SU-DHL-6 (cell line): ENCODE data around the gene LRBA.

Experiments
- EZH2phosphoT487 ChIP-seq: fragments of 200-600 bp; sonication (generic), shearing (Covaris generic); conservative IDR thresholded peaks from 2 replicates; pipeline ENCODE4 v1.6.1; 2018; ENCODE audit warnings: mild to moderate bottlenecking, antibody characterized with exemption, low read length, moderate library complexity, mixed read lengths
- TF ChIP-seq, protein P1 (sequence below): fragments of 200-600 bp; sonication (generic); IDR thresholded peaks from one replicate; pipeline ENCODE4 v1.5.1; 2017; ENCODE audit warnings: antibody characterized with exemption, mild to moderate bottlenecking, low read length, moderate library complexity; ENCODE audit not compliant: insufficient read depth, poor library complexity, severe bottlenecking

DNA sequence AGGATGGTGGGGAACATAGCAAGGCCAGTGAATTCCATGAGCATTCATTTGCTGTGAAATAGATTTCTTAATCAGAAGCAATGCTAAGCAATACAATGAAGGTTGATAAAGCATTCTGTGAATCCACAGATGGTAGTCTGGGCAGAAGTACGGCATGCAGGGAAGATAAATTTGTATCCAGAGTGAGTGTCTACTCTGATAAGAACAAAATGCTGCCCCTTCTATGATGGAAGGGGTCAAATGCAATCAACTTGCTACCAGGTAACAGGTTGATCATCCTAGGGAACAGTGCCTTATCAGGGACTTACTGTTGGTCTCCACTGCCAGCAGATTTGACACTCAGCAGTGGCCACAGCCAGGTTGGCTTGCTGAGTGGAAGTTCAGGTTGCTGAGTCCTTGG is 243.7 kb downstream of the LRBA start:
- TF ChIP-seq, protein P1, sequence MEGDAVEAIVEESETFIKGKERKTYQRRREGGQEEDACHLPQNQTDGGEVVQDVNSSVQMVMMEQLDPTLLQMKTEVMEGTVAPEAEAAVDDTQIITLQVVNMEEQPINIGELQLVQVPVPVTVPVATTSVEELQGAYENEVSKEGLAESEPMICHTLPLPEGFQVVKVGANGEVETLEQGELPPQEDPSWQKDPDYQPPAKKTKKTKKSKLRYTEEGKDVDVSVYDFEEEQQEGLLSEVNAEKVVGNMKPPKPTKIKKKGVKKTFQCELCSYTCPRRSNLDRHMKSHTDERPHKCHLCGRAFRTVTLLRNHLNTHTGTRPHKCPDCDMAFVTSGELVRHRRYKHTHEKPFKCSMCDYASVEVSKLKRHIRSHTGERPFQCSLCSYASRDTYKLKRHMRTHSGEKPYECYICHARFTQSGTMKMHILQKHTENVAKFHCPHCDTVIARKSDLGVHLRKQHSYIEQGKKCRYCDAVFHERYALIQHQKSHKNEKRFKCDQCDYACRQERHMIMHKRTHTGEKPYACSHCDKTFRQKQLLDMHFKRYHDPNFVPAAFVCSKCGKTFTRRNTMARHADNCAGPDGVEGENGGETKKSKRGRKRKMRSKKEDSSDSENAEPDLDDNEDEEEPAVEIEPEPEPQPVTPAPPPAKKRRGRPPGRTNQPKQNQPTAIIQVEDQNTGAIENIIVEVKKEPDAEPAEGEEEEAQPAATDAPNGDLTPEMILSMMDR, result no peak
- no peak for TF ChIP-seq EZH2phosphoT487
